A549 (cell line): Measurements from ENCODE around the gene GALNT18. TPM values are rescaled to one million over a fixed set of nuclear protein-coding genes. Genes with fewer than 3 reads are reported as not detected.

ENCODE experiments used
- ATAC-seq, 2 experiments: fragments of 200-7000 bp in 1 of 2; fragments of >200 bp in 1 of 2; cut with Nextera tagmentation in 1 of 2; cut with Tn5 transposase in 1 of 2; 3 replicates each; pipeline versions ENCODE4 v1.8.0 to v1.9.1; 2018 to 2020; ENCODE audit warnings: mild to moderate bottlenecking in 1 of 2, moderate library complexity in 1 of 2
- CTCF ChIA-PET: fragments of 300-600 bp; sonication (Branson Sonifier 250); formaldehyde crosslinking; extraction: SDS; loops from one replicate; lab custom pipeline; 2021; ENCODE audit warnings: antibody characterized with exemption, inconsistent platforms; lab: Yijun Ruan, JAX
- POLR2A ChIA-PET: fragments of 350-600 bp; formaldehyde crosslinking; extraction: SDS; loops from one replicate; lab custom pipeline; 2021; ENCODE audit warnings: antibody characterized with exemption, inconsistent platforms; lab: Yijun Ruan, JAX
- DNase-seq, 2 experiments: peaks; one replicate each; pipeline versions ENCODE4 v3.0.0 to v3.0.0-alpha.2; 2011 to 2016; ENCODE audit warnings: low read depth in 1 of 2, low spot score in 1 of 2
- FAIRE-seq: peaks from 2 replicates; lab custom pipeline; 2011; peaks lifted over from hg19 to GRCh38; lab: Jason Lieb, UNC
- H3K27ac ChIP-seq, 2 experiments: fragments of >200 bp; sonication (Bioruptor Twin); formaldehyde crosslinking; 3 replicates each; pipeline ENCODE4 v1.5.1; 2016 to 2017
- H3K4me1 ChIP-seq: fragments of >200 bp; sonication (Bioruptor Twin); formaldehyde crosslinking; 3 replicates; pipeline ENCODE4 v1.6.1; 2016
- H3K4me2 ChIP-seq: fragments of >200 bp; sonication (Bioruptor Twin); formaldehyde crosslinking; 3 replicates; pipeline ENCODE4 v1.6.1; 2016
- H3K4me3 ChIP-seq: fragments of >200 bp; sonication (Bioruptor Twin); formaldehyde crosslinking; 3 replicates; pipeline ENCODE4 v1.5.1; 2016
- H3K9me3 ChIP-seq: fragments of >200 bp; sonication (Bioruptor Twin); formaldehyde crosslinking; 3 replicates; pipeline ENCODE4 v1.6.1; 2016
- CBX2 ChIP-seq: fragments of 200-600 bp; sonication (generic); IDR thresholded peaks from 2 replicates; pipeline ENCODE4 v1.6.1; 2016; ENCODE audit warnings: low read depth, mild to moderate bottlenecking, borderline replicate concordance
- EHMT2 ChIP-seq: fragments of 200-600 bp; sonication (generic); IDR thresholded peaks from 2 replicates; pipeline ENCODE4 v1.6.1; 2016; ENCODE audit warnings: antibody characterized with exemption, low read depth, mild to moderate bottlenecking, moderate library complexity
- ESRRA ChIP-seq: fragments of 150-350 bp; IDR thresholded peaks from 2 replicates; pipeline ENCODE4 v1.6.1; 2014; ENCODE audit warnings: mild to moderate bottlenecking, low read length, borderline replicate concordance
- FOSB ChIP-seq: fragments of 250-450 bp; sonication (Bioruptor Pico); IDR thresholded peaks from 2 replicates; pipeline ENCODE4 v1.5.0; 2020; ENCODE audit warnings: mild to moderate bottlenecking, moderate library complexity
- FOSL2 ChIP-seq, 2 experiments: fragments of 450-650 bp in 1 of 2; fragments of >200 bp in 1 of 2; sonication (Bioruptor Twin) in 1 of 2; formaldehyde crosslinking; IDR thresholded peaks; 2 replicates each; pipeline versions ENCODE4 v1.5.0 to v1.6.1; 2016 to 2020; ENCODE audit warnings: mild to moderate bottlenecking in 1 of 2, moderate library complexity in 1 of 2
- GATA3 ChIP-seq: IDR thresholded peaks from 2 replicates; pipeline ENCODE4 v1.6.1; 2012; ENCODE audit warnings: borderline replicate concordance
- MYC ChIP-seq: IDR thresholded peaks from 2 replicates; pipeline ENCODE4 v1.6.1; 2012; ENCODE audit warnings: mild to moderate bottlenecking, inconsistent platforms, low read length, improper control_type of control experiment, borderline replicate concordance
- PHF8 ChIP-seq: fragments of 200-600 bp; sonication (generic); IDR thresholded peaks from 2 replicates; pipeline ENCODE4 v1.6.1; 2016; ENCODE audit warnings: low read depth, mild to moderate bottlenecking, antibody characterized with exemption, moderate library complexity, borderline replicate concordance
- POLR2A ChIP-seq: IDR thresholded peaks from 2 replicates; pipeline ENCODE4 v1.6.1; 2012; ENCODE audit warnings: mild to moderate bottlenecking, low read length
- RARB ChIP-seq: fragments of 250-450 bp; sonication (Bioruptor Pico); IDR thresholded peaks from 2 replicates; pipeline ENCODE4 v1.8.0; 2021; ENCODE audit warnings: mild to moderate bottlenecking, moderate library complexity
- RNF2 ChIP-seq: fragments of 200-600 bp; sonication (generic); IDR thresholded peaks from 2 replicates; pipeline ENCODE4 v1.6.1; 2016; ENCODE audit warnings: low read depth, mild to moderate bottlenecking, antibody characterized with exemption, moderate library complexity, borderline replicate concordance
- SMC3 ChIP-seq: fragments of >200 bp; sonication (Bioruptor Twin); formaldehyde crosslinking; IDR thresholded peaks from 3 replicates; pipeline ENCODE4 v1.6.1; 2018; ENCODE audit warnings: inconsistent platforms
- ZC3H11A ChIP-seq: fragments of 450-650 bp; IDR thresholded peaks from 2 replicates; pipeline ENCODE4 v1.6.1; 2014; ENCODE audit warnings: antibody characterized with exemption, mild to moderate bottlenecking
- ZSCAN20 ChIP-seq: fragments of 250-450 bp; sonication (Bioruptor Pico); IDR thresholded peaks from 2 replicates; pipeline ENCODE4 v1.8.0; 2022; ENCODE audit warnings: mild to moderate bottlenecking, moderate library complexity
- WGBS: methylation state at CpG from one replicate; pipeline ENCODE4 v1.1.6; 2017; ENCODE audit errors: missing lambda C conversion rate; 5-methylcytosine and 5-hydroxymethylcytosine counted together
- polyA plus RNA-seq, 4 experiments: library from polyadenylated mRNA; depleted of rRNA in 3 of 4; stranded (reverse); fragments of >200 nt; fragmentation: RNase III in 1 of 4; extraction: RNeasy Plus Mini Kit Qiagen cat#74134 plus additional on column Dnase treatment in 1 of 4; gene quantifications; 2 replicates in 3 of 4; 3 replicates in 1 of 4; pipeline ENCODE4 v1.2.3, GENCODE V29; 2011 to 2017
- TF ChIP-seq, protein P1 (sequence below): fragments of 450-650 bp; IDR thresholded peaks from 2 replicates; pipeline ENCODE4 v1.6.1; 2014; ENCODE audit warnings: antibody characterized with exemption
- TF ChIP-seq, protein P2 (sequence below): fragments of >200 bp; sonication (Bioruptor Twin); formaldehyde crosslinking; IDR thresholded peaks from 3 replicates; pipeline ENCODE4 v1.5.1; 2016
- TF ChIP-seq, protein P3 (sequence below): fragments of 250-450 bp; sonication (Bioruptor Pico); IDR thresholded peaks from 2 replicates; pipeline ENCODE4 v1.5.0; 2021; ENCODE audit warnings: mild to moderate bottlenecking, moderate library complexity, borderline replicate concordance

The GALNT18 gene
- polyA plus RNA-seq, 2 of the 4 experiments (the other 2 are of a cell fraction): 6.7 to 16.1 TPM

DNA sequence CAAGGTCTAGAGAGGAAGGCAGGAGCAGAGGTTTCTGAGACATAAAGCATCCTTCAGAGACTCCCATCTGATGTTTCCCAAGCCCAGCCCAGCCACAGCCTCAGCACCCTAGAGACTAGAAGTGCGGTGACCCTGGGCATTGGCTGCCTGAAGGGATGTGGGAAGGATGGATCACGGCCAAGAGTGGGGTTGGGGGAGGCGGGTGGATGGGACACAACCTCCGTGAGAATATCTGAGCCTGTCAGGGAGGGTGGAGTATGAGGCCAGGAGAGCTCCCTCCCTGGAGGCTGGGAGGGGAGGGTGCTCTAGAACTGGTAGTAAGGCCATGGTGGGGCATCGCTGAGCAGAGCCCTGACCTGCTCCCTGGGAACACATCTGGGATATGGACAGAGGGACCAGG, 340.2 kb downstream of the GALNT18 start (continued):
- no peak for TF ChIP-seq MYC

DNA sequence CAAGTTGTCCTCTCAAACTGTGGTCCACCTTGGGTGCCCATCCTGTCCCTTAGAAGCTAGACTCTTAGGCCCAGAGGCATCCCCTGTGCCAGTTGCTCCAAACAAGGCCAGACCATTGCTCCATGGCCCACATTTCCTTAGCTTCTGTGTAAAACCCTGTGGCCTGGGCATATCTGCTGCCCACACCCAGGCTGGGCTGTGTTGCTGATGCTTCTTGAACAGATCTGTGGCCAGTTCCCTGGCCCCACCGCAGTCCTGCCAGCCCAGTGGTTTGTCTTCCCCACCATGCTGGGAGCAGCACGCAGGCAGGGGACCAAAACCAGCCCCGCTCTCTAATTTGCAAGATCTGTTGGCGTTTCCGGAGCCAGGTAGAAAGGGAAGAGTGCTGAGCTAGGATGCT, 341.0 kb downstream of the GALNT18 start:
- Histone ChIP-seq H3K4me1 (no peaks in the 10 kb centered on the region), H3K4me2 (no peak overlapping the region), H3K4me3 (no peak overlapping the region), H3K27ac (no peak overlapping the region; a peak in 1 of 6 replicates), H3K9me3 (no peaks in the 10 kb centered on the region)
- TF ChIP-seq RNF2: no peak
- no peak for TF ChIP-seq ESRRA
- TF ChIP-seq EHMT2: no peak
- POLR2A ChIA-PET: no interaction called here
- CTCF ChIA-PET: interaction anchor here (1.0 kb wide), 1 partner anchor 9 kb away, joined by 3 read pairs; no protein-coding TSS in a partner anchor
- WGBS: 88% methylated on average over 5 of the region's 5 CpGs
- ATAC-seq: no peak
- FAIRE-seq: no peak
- no peak for DNase-seq

DNA sequence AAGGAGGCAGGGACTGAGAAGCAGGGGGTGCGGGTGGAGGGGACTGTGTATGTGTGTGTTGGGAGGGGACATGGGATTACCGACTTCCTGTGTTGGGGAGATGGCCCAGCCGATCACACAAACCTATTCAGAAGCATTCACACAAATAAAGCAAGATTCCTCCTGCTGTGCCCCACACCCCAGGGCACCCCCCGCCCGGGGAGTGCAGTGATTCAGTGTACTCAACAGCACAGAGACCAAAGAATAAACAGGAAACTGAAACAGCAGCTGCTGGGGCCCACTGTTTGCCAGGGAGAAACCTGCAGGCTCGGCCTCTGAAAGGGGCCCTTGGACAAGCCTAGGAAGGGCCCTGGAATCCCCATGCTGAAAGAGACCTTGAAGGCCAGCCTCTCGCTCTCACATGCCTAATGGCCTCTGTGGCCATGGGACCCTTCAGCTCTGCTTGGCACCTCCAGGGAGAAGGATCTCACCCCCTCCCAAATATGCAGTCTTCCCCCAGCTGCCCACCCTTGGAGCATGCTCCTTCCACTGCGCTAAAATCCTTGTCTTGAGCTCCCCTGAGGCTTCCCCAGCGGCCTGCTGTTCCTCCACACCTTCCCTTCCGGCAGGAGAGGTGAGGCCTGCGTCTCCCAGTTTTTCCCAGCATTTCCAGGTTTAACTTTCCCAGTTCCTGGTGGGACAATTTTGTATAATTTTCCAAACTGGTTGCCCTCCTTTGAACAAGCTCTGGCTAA, 341.7 kb downstream of the GALNT18 start:
- Histone ChIP-seq H3K9me3 (no peaks in the 10 kb centered on the region), H3K4me1 (no peaks in the 10 kb centered on the region), H3K4me2 (no peak overlapping the region), H3K4me3 (no peak overlapping the region), H3K27ac (peak overlapping the region in 1 of 2 experiments; percentile 16; a peak in 1 of 6 replicates)
- POLR2A ChIA-PET: no interaction called here
- FAIRE-seq: no peak
- 80% methylated on average over 11 of the region's 11 CpGs for WGBS
- DNase-seq: no peak
- ATAC-seq: no peak
- CTCF ChIA-PET: interaction anchor here (1.0 kb wide), 2 partner anchors 8 to 13 kb away, joined by 3 read pairs; no protein-coding TSS in a partner anchor
- TF ChIP-seq RARB (CRISPR knock-in tag) (no peak), ZSCAN20 (CRISPR knock-in tag) (no peak), PHF8 (no peak), MYC (no peak), FOSB (CRISPR knock-in tag) (no peak), POLR2A (no peak)

DNA sequence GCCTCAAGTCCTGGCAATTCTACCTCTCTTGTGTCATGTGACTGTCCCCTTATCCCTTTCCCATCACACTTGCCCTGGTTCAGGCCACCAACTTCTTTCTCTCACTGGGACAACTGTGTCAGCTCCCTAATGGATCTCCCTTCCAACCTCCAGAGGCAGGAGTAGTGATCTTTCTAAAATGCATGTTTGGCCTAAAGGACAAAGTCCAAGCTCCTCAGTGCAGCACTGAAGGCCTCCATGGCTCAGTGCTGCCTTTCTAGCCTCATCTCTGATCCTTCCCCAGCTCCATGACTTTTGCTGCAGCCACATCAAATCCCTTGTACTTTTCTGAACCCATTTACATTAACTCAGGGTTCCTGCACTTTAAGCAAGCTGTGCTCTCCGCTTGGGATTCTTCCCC, 349.6 kb downstream of the GALNT18 start:
- ChIA-PET CTCF (interaction anchor here (1.3 to 1.5 kb wide), 2 partner anchors 9 to 11 kb away, joined by 3 to 4 read pairs; no protein-coding TSS in a partner anchor), POLR2A (no interaction called here)
- 89% methylated on average over 1 of the region's 1 CpG for WGBS
- Histone ChIP-seq H3K27ac (no peak overlapping the region), H3K4me1 (no peaks in the 10 kb centered on the region), H3K9me3 (no peaks in the 10 kb centered on the region), H3K4me3 (no peak overlapping the region), H3K4me2 (no peak overlapping the region)
- no peak for DNase-seq
- ATAC-seq: no peak
- no peak for FAIRE-seq
- no peak for TF ChIP-seq RNF2
- TF ChIP-seq CBX2: no peak
- TF ChIP-seq, protein P1, sequence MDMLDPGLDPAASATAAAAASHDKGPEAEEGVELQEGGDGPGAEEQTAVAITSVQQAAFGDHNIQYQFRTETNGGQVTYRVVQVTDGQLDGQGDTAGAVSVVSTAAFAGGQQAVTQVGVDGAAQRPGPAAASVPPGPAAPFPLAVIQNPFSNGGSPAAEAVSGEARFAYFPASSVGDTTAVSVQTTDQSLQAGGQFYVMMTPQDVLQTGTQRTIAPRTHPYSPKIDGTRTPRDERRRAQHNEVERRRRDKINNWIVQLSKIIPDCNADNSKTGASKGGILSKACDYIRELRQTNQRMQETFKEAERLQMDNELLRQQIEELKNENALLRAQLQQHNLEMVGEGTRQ: no peak

DNA sequence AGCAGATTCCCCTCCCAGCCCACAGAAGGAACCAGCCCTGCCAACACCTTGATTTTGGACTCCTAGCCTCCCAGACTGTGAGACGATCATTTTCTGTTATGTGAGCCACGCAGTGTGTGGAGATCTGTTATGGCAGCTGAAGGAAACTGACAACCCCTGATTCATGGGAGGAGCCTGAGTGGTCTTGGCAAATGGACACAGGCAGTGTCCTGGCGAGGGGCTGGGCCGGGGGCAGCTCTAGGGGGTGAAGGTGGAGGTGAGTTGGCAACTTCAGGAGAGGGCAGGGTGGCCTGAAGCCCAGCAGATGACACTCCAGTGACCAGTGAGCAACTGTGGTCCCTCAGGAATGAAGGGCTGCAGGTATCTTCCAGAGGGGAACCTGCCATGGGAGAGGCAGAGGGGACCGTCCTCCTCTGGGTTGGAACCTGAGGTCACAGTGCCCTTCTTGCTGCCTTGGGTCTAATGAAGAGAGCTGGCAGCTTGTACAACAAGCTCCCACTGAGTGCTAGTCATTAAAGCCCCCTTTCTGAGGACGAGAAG, 351.5 kb downstream of the GALNT18 start:
- no peak overlapping the region for H3K27ac ChIP-seq
- TF ChIP-seq EHMT2 (no peak), SMC3 (no peak), FOSL2 (IDR thresholded peaks at IDR 0.05) (no peak), FOSL2 (CRISPR knock-in tag; IDR thresholded peaks at IDR 0.05) (no peak), GATA3 (no peak), ESRRA (no peak), ZSCAN20 (CRISPR knock-in tag) (no peak), ZC3H11A (no peak)
- TF ChIP-seq, protein P2, sequence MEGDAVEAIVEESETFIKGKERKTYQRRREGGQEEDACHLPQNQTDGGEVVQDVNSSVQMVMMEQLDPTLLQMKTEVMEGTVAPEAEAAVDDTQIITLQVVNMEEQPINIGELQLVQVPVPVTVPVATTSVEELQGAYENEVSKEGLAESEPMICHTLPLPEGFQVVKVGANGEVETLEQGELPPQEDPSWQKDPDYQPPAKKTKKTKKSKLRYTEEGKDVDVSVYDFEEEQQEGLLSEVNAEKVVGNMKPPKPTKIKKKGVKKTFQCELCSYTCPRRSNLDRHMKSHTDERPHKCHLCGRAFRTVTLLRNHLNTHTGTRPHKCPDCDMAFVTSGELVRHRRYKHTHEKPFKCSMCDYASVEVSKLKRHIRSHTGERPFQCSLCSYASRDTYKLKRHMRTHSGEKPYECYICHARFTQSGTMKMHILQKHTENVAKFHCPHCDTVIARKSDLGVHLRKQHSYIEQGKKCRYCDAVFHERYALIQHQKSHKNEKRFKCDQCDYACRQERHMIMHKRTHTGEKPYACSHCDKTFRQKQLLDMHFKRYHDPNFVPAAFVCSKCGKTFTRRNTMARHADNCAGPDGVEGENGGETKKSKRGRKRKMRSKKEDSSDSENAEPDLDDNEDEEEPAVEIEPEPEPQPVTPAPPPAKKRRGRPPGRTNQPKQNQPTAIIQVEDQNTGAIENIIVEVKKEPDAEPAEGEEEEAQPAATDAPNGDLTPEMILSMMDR: no peak
- TF ChIP-seq, protein P3, sequence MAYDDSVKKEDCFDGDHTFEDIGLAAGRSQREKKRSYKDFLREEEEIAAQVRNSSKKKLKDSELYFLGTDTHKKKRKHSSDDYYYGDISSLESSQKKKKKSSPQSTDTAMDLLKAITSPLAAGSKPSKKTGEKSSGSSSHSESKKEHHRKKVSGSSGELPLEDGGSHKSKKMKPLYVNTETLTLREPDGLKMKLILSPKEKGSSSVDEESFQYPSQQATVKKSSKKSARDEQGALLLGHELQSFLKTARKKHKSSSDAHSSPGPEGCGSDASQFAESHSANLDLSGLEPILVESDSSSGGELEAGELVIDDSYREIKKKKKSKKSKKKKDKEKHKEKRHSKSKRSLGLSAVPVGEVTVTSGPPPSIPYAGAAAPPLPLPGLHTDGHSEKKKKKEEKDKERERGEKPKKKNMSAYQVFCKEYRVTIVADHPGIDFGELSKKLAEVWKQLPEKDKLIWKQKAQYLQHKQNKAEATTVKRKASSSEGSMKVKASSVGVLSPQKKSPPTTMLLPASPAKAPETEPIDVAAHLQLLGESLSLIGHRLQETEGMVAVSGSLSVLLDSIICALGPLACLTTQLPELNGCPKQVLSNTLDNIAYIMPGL (CRISPR knock-in tag): no peak
- no peak for FAIRE-seq
- no peaks in the 10 kb centered on the region for H3K9me3 ChIP-seq
- WGBS: 78% methylated on average over 4 of the region's 6 CpGs
- no peak overlapping the region for H3K4me3 ChIP-seq
- no peak overlapping the region for H3K4me2 ChIP-seq
- POLR2A ChIA-PET: no interaction called here
- no peaks in the 10 kb centered on the region for H3K4me1 ChIP-seq
- DNase-seq: no peak
- CTCF ChIA-PET: no interaction called here
- no peak for ATAC-seq
